Measurements from ENCODE around the gene FBXO4.
A peak's percentile ranks its signal among the peaks of the same experiment; 100 is the strongest.

Gene FBXO4, protein sequence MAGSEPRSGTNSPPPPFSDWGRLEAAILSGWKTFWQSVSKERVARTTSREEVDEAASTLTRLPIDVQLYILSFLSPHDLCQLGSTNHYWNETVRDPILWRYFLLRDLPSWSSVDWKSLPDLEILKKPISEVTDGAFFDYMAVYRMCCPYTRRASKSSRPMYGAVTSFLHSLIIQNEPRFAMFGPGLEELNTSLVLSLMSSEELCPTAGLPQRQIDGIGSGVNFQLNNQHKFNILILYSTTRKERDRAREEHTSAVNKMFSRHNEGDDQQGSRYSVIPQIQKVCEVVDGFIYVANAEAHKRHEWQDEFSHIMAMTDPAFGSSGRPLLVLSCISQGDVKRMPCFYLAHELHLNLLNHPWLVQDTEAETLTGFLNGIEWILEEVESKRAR

DNA sequence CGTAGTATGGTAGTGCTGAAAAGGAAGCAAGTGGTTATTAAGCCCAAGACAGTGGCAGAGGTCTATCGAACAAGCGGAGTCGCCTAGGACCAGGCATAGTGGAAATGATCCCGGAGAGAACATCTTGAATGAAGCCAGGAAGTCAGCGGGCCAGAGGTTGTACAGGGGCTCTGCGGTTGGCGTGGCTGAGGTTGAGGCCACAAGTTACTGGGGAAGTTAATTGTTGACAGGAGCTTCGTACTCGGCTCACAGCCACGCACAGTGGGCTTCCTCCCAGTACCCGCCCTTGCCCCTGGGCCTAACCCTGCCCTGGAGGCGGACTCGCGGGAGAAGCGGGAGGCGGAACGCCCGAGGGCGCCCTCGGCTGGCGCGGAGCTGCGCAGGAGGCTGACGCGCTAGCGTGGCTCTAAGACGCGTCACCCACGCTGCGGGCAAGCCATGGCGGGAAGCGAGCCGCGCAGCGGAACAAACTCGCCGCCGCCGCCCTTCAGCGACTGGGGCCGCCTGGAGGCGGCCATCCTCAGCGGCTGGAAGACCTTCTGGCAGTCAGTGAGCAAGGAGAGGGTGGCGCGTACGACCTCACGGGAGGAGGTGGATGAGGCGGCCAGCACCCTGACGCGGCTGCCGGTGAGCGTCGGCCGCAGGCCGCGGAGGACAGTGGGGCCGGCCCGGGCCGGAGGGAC is at the start of gene FBXO4:
TSS of gene FBXO4 (plus strand) at position 410 of the 683 bp plus-strand sequence. CDS start at position 439, 29 bp downstream.
- DNase-seq, result peak; percentile 85 to 88

DNA sequence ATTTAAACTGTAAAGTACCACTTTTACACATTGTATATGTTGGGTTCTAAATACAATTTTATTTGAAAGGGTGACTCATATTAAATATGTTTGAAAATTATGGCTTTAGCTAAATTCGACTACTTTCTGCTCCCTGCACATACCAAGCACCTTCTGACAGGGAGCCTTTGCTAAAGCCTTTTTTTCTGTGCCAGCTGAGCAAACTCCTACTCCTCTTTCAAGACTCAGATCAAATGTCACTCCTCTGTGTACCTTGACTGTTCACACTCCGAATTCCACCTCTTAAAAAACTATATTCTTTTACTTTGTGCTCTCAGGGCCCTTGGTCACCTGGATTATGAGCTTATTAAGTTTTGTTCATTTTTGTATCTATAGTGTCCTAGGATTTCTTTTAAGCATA is 48.4 kb upstream of the FBXO4 start:
- no peak for DNase-seq

DNA sequence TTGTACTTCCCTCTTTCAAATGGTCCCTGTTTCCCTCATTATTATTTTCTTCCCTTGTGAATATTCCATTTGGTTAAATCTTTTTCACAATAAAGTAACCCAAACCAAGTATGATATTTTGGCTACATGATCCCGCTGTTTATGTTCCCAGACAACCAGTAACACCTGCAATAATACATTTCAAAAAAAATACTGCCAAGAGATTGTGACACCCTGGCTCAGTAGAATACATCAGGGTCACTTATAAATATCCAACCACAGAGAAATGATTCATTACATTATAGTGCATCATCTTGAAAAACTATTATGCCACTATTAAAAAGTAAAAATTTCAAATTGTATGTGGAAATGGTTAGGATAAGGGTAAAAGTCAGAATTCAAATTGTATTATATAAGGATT is 47.7 kb upstream of the FBXO4 start:
- DNase-seq, result no peak

DNA sequence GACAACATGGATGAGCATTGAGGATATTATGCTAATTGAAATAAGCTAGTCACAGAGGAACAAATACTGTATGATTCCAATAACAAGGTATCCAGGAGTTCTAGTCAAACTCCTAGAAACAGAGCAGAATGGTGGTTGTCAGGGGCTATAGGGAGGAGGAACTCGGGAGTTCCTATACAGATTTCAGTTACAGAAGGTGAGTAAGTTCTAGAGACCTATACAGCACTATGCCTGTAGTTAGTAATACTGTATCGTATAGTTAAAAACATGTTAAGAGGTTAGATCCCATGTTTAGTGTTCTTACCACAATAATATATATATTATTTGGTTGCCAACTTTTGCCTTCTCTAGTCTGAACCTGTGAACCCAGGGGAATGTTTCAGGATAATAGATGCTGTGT is 46.9 kb upstream of the FBXO4 start:
- no peak for DNase-seq

DNA sequence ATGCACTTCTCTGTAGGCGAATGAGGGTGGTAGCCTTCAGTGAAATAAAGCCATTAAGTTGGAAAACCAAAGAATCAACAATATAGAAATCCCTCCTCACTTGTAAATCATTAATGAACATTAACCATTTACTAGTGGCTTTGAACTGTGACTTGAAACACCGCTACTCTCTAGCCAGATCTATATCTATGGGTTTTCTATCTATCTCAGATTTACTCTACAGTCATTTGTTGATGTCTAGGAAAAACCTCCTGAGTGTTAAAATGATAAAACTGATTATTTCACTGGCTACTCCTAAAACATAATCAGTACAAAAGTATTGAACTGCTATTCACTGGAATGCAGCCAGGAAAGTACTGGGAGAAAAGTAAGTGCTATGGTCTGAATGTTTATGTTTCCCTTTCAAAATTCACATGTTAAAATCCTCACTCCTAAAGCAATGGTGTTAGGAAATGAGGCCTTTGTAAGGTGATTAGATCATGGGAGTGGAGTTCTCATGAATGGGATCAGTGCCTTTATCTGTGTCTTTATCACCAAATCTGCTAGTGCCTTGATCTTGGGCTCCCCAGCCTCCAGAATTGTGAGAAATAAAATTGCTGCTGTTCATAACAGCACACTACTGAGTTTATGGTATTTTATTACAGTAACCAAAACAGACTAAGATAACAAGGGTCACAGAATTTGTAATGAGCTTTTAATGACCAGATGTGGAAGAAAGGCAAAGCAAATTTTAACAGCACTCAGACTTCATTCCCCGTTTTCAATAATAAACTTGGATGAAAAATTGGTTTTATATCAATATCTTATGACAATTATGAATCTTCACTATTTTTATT is 46.2 kb upstream of the FBXO4 start:
- no peak for DNase-seq

DNA sequence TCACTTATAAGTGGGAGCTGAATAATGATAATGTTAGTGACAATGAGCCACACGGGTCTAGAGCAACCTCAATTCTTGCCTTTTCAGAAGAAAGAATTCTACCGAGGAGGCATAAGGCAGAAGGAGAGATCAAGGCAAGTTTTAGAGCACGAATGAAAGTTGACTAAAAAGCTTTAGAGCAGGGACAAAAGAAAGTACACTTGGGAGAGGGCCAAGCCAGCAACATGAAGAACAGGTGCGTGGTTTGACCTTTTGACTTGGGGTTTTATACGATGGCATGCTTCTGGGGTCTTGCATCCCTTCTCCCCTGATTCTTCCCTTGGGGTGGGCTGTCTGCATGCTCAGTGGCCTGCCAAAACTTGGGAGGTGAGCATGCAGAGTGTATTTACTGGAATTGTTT is 42.3 kb upstream of the FBXO4 start:
- DNase-seq, result no peak

DNA sequence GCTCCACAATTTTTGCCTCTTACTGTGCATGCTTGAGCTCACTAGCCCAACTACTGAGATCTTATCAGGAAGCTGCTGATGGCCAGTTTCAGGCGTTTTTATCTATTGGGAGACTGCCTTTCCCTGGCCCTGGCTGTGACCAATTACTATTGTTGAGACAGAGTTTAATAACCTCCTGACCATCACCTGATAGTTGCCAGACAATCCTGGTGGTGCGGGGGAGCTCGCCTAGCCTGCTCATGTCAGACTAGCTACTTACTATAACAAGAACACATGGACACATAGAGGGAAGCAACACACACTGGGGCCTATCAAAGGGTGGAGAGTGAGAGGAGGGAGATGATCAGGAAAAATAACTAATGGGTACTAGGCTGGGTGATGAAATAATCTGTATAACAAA is 41.8 kb upstream of the FBXO4 start:
- DNase-seq, result no peak

DNA sequence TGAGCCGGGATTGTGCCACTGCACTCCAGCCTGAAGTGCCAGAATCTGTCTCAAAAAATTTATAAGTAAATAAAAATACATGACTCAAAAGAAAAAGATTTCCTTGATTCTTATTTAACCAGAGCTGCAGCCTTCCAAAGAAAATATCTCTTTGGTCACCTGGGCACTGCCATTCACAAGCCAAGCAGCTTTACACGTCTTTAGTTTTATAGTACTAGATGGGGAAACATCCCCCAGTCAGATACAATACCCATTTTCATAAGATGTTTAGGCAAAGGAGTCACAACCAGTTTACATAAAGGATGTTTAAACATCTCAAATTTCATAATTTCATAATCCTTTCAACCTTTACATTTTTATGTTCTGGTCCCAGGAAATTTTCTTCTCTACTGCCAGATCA is 41.1 kb upstream of the FBXO4 start:
- no peak for DNase-seq

DNA sequence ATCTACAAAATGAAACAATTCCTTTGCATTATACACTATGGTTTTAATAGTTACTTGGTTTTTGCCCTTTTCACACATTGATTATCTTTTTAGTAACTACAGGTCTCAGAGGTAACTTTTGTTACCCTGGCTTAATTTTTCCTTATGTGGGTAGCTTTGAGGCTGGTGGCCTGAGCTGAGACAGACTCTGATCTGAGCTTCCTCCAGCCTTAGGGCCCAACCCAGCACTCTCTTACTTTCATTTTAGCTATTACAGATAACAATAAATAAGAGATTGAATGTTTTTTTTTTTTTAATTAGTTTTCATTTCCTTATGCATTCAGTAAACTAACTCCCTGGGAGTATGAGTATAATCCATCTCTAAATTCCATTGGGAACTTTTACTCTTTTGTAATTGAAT is 39.8 kb upstream of the FBXO4 start:
- DNase-seq, result no peak

DNA sequence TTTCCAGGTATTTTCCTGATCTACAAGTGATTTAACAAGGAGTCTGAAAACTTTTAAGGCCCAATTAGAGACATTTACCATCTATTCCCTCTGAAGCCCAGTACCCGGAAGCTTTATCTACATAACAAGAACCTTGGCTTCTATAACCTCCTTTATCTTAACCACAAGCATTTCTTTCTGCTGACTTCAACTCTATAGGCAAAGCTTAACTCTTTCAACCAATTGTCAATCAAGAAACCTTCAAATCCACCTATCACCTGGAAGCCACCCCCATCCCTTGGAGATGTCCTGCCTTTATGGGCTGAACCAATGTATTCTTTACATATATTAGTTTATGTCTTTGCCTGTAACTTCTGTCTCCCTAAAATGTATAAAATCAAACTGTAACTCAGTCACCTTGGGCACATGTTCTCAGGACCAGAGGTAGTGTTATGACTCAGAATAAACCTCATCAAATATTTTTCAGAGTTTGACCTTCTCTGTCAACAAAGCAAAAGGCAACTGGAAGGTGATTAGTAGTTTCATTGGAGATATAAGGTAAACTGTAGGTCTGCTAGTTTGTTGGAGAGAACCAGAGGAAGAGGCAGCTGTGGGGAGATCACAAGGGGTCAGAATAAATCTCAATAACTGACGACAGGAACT is 33.9 kb upstream of the FBXO4 start:
- DNase-seq, result no peak

DNA sequence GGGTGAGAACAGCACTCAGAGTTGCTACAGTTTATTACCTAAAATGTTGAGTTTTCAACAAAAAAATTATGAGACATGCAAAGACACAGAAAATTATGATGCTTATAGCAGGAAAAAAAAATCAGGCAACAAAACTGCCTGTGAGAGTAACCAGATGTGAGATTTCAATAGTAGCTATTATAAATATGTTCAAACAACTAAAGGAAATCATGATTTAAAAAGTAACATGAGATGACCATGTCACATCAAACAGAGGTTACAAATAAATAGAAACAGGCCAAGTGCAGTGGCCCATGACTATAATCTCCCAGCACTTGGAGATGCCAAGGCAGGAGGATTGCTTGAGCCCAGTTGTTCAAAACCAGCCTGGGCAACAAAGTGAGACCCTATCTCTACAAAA is 33.0 kb upstream of the FBXO4 start:
- DNase-seq, result no peak

DNA sequence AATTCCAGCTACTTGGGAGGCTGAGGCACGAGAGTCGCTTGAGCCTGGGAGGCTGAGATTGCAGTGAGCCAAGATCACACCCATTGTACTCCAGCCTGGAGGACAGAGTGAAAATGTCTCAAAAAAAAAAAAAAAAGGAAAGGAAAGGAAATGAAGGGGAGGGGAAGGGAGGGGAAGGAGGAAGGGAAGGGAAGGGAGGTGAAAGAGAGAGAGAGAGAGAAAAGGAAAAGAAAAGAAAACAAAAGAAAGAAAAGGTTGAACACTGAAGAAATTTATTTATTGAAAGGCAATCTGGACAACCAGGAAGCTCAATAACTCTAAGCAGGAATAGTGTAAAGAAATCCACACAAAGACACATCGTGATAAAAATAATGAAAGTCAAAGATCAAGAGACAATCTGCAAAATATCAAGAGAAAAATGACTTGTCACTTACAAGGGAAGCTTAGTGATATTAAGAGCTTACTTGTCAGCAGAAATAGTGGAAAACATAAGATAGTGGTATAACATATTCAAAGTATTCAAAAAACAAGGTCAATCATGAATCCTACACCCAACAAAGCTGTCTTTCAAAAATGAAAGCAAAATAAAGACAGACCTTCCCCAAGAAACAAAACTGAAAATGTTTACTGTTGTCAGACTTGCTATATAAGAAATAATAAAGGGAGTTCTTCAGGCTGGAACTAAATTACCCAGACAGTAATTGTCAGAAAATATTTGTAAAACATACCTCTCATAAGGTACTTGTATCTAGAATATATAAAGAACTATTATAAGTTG is 31.8 kb upstream of the FBXO4 start:
- DNase-seq, result no peak

DNA sequence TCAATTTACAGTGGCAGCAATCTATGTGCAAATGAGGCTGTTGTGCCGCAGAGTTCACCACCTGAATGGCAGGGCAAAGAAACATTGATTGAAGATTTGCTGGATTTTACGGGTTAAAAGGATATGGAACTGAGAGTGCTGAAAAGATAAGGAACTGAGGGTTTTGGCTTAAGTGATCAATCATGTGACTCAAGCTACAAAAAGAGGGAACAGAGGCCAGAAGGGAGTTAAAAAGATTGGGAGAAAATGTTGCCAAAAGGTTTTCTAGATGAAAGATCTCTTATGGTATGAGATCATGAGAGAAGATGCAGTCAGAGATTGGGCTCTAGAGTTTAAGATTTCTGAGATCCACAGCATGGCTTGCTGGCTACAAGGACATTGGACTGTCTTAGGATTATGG is 28.9 kb upstream of the FBXO4 start:
- no peak for DNase-seq

DNA sequence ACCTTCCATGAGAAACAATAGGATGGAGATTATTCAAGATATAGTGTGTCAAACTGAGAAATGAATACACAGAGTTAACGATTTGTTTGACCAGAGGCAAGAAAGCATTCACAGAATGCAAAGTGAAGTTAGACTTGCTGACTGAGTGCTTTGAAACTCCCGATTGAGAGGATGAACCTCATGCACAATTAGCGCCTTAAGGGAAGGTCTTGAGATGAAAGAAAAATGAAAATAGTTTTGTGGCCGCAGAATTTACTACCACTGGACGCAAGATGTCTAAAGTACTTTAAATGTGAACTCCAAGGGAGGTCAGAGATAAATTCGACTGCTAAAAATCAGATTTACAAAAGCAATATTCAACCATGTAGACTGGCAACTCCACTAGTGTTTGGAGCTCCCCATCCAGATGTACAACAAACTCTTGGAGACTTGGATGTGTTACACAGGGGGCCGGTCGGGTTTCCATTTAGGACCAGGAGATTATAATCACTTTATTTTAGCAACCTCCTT is 21.6 kb upstream of the FBXO4 start:
- DNase-seq, result no peak

DNA sequence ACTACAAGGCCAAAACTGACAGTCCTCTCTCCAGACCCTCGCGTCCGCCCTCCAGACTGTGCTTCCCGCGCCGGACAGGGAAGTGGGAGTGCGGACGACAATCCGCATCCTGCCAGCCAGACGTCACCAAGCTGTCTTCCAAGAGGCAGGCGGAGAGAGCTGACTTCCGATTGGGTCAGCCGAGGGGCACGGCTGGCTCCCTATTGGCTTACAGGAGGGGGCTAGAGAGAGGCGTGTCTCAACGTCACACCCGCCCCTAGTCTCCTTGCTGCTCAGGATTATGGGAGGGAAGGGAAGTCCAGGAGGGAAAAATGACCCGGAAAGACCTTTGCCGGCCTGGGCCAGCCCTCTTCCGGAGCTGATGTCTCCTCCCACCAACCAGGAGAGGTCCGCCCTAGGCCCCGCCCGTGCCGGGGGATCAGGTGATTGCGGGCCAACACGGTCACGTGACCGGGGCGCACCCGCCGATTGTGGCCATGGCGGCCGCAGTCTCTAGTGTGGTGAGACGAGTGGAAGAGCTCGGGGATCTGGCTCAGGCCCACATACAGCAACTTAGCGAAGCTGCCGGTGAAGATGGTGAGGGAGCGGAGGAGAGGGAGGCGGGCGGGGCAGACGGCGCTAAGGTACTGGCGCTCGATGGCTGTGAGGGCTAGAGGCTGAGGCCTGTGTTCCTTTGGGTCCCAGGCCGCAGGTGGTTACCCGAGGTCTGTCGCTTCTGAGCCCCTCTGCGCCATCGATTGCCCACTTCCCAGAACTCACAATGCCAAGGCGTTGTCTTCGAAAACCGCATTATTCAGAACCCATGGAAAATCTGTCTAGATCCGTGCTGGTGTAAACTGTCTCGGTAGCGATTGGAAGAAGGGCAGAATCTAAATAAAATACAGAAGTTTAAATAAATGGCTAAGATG is 20.9 kb upstream of the FBXO4 start, which contains the start of gene RIMOC1:
TSS of gene RIMOC1 (plus strand) at position 453 of the 908 bp plus-strand sequence. CDS start at position 477, 24 bp downstream.
- DNase-seq, result peak; percentile 98 to 99

DNA sequence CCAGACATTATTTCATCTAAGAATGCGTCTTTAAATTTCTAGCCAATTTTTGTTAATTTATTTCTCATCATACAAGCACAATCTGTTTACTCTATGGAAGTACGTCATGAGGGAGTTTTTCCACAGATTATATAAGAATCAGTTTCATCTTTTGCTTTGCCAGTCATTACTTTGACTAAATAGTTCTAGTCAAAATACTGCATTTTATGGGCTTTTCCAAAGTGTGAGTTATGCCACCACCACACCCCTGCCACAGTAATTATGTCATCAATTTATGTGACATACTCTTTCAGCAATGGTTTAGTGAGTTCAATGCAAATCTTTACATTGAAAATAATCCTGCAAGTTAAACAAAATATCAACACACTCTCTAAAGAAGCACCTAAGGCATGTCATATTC is 18.9 kb upstream of the FBXO4 start:
- no peak for DNase-seq

DNA sequence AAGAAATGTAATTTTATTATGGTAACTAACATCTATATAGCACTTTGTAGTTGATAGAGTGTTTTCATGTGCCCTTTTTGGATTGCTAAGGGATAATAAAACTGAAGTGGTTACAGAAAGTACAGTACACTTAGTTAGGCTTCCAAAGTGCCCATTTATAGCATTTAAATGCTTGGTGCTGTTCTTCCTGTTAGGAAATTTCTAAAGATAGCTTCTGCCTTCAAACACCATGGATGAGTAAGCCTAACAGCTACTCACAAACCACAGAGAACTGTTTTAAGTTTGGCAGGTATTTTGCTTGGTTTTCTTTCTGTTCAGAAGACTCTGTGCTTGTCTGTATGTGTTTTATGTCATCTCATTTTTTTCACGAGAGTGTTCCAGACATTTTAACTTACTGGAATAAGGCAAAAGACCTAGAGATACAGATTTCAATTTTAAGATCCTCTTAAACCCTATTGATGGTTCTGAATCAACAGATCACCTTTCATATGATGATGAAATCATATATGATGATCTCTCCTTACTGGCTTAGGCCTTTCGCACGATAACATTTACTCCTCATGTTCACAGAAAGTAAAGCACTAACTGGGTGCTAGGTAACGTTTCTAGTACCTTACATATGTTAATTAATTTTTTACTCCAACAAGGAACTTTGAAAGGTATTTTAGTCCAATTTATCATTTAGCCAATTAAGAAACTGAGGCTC is 16.6 kb upstream of the FBXO4 start:
- DNase-seq, result no peak

DNA sequence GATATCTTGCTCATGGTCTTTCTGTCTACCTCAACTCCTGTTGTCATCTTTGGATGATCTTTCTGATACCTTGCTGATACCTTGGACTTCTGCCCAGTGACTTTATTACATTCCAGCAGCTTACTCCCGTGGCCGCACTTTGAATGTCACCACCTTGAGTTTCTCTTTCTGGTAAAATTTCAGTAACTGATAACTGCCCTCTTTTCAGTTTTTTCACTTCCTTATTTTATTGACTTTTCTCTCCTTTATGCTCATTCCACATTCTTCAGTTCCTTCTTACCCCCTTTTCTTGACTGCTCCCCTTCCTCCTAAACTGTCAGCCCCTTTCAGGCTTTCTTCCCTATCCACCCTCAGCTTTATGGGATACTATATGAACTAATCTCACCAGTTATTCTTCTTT is 7.0 kb upstream of the FBXO4 start:
- no peak for DNase-seq

DNA sequence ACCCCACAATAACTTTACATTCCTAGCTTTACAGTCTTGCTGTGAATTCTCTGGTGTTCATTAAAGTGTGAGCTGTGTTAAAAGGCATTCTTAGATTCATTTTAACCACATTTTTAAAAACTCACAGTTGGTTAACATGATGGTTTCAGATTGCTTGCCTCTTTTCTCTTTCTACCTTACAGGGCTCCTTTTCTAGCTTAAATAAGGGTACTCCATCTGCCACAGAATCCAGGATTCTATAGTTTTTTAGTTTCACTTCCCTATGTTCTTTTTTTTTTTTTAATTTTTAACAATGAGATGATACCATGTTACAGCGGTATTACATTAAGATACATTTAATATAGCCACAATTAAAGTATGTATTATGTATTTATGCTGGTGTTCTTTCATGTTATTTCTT is 3.9 kb upstream of the FBXO4 start:
- DNase-seq, result no peak

DNA sequence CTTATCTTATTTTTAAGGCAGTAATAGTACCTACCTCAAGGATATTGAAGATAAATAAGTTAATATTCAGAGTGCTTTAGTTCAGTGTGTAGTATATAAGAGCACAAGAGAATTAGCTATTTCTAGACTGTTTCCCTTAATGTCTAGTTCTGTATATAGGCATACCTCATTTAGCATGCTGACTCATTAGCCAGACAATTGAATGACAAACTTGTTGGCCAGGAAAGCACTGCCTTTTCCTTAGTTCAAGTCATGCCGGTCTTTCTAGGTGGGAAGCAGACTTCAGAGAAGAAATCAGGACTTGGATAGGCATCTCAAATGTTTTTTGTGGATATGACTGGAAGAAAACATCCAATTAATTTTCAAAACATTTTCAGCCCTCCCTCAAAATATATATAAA is 3.2 kb upstream of the FBXO4 start:
- DNase-seq, result no peak
